GM21447 (cell line): Measurements from ENCODE around the gene ALMS1.
"Not testable (repeated sequence)": the region's sequence is repeated elsewhere in the genome, so short reads cannot be mapped to it uniquely, and the experiment has no call there.

ENCODE experiments used
- ATAC-seq: cut with Tn5 transposase; IDR thresholded peaks from one replicate; pipeline ENCODE4 v1.9.1; 2021; ENCODE audit not compliant: unreplicated experiment

Gene ALMS1

GRCh38 chr2:73385504-73386341 lies at the start of gene ALMS1:
Gene ALMS1, plus strand, starts transcription at chr2:73385836. Its CDS starts 33 bp downstream, at chr2:73385869.
- ATAC-seq: peak; percentile 84

- peak; percentile 64 for ATAC-seq
These were observed 47.8 kb upstream of the ALMS1 start for GRCh38 chr2:73337828-73338227.

DNA sequence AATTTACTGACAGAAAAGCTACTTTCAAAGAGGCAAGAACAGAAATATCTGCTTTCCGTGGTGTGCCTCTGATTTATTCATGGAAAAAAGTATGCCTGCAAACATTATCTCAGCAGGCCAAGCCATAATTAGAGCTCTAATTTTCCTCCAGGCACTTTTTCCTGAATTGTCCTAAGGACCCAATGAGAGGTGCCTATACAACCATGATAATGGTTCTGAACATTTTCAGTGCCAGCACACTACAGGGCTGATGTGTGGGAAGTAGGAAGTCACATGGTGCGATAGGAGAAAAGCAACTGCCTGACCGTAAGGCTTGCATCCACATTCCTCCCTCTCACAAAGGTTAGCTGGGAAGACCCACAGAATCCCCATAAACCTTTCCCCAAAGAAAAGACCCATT lies 46.4 kb upstream of the ALMS1 start:
- ATAC-seq: no peak

GRCh38 chr2:73341039-73341438 lies 44.6 kb upstream of the ALMS1 start:
- ATAC-seq: no peak

- ATAC-seq: no peak
These were observed 41.6 kb upstream of the ALMS1 start for GRCh38 chr2:73343992-73344391.

DNA sequence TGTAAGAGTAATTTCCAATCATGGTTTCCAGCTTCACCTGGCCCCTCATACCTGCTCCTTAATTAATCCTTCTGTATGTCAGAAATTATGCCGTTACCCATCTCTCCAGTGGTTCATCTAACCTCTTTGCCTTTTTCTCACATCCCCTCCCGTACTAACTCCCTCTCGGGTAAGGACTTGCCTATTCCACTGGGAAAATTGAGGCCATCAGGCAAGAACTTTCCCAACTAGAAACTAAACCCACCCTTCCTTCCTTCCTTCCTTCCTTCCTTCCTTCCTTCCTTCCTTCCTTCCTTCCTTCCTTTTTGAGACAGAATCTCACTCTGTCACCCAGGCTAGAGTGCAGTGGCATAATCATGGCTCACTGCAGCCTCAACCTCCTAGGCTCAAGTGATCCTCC lies 40.9 kb upstream of the ALMS1 start:
- not testable (repeated sequence) for ATAC-seq

GRCh38 chr2:73350035-73350691 lies 35.5 kb upstream of the ALMS1 start:
- no peak for ATAC-seq

DNA sequence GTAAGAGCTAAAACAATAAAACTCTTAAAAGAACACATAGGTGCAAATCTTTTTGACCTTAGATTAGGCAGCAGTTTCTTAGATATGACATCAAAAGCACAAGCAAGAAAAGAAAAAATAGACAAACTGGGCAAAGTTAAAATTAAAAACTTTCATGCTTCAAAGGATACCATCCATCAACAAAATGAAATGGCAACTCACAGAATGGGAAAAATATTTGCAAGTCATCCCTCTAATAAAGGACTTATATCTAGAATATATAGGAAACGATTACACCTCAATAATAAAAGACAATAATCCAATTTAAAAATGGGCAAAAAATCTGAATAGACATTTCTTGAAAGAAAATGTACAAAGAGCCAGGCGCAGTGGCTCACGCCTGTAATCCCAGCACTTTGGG lies 29.5 kb upstream of the ALMS1 start:
- ATAC-seq: no peak

DNA sequence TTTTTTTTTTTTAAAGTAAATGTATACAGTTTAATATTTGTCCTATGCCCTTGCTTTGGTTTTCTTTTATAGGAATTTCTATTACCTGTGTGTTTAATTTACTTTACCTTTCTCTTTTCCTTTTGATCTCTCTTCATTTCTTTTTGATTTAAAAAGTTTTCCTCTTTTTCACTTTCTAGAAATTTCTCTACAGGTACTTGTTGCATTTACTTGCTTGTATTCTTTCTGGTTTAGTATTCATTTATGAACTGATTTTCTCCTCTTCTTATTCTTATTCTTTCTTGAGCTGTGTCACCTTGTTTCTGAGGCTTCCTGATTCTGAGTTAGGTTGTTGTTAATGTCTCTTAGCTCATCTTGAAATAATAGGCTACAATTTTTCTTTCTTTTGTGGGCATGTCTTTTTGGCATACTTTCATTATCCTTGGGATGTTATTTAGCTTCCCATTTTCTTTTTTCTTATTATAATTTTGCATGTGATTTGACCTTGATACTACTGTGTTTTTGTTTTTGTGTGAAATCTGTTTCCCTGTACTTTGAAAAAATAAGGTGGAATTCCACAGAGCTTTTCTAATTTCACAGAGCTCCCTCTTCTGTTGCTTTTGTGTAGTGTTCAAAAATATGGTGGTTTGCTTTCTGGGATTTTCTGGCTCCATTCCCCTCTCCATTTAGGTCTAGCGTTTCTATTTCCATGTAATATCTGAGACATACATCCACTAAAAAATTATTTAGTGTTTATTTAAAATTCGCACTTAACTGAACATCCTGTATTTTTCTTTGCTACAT lies 25.5 kb upstream of the ALMS1 start:
- ATAC-seq: no peak

DNA sequence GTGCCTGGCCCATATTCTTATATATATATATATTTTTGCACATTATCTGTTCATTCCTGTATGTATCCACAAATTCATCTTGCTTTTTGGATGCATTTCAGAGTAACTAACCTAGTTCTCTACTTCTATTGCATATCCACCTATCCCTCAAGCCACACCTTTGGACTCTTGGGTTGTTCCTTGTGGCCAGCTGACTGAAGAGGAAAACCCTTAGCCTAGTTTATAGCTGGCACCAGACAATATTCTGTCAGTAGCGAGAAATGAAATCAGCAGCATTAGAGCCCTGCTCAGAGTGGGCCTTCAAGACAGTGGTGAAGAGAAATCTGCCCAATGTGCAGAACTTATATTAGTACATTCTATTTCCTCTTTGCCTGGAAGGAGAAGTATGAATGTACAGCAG lies 19.6 kb upstream of the ALMS1 start:
- ATAC-seq: no peak

- ATAC-seq: no peak
These were observed 16.9 kb upstream of the ALMS1 start for GRCh38 chr2:73368781-73369180.

DNA sequence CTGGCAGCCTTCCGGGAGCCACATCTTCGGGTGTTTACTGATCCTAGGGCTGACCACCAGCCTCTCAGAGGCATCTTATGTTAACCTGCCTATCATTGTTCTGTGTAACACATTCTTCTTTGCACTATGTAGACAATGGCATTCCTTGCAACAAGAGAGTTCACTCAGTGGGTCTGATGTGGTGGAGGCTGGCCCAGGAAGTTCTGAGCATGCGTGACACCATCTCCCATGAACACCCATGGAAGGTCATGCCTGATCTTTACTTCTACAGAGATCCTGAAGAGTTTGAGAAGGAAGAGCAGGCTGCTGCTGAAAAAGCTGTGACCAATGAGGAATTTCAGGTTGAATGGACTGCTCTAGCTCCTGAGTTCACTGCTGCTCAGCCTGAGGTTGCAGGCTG lies 15.3 kb upstream of the ALMS1 start:
- no peak for ATAC-seq

DNA sequence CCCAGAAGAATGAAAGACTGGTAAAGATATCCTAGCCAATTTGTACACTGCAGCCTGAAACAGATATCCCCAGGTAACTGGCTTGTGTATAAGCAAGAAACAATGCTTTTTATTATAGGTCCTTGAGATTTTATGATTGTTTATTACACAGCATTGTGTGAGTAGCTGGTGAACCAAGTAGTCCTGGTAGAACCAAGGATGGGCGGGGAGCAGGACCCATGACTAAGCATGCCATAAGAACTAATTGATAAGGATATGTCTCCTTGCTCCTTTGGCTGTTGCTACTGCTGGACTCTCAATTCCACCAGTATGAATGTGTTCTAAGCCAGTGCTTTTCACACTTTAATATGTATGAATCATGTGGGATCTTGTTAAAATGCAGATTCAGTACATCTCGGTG lies 12.3 kb upstream of the ALMS1 start:
- ATAC-seq: no peak

DNA sequence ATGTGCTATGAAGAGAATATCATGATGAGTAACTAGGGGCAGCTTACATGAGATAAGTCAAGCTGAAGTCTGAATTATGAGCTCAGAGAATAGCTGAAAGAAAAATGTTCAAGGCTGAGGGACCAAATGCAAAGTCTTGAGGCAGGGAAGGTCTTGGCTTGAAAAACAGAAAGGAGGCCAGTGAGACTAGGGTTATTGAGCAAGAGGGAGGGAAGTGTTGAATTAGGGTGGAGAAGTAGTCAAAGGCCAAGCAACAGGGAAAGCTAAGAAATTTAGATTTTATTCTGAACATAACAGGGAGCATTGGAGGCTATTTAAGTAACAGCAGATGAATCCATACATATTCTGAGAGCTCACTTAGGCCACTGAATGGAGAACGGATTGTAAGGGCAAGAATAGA lies 11.4 kb upstream of the ALMS1 start:
- no peak for ATAC-seq

GRCh38 chr2:73376681-73377080 lies 9.0 kb upstream of the ALMS1 start:
- no peak for ATAC-seq

DNA sequence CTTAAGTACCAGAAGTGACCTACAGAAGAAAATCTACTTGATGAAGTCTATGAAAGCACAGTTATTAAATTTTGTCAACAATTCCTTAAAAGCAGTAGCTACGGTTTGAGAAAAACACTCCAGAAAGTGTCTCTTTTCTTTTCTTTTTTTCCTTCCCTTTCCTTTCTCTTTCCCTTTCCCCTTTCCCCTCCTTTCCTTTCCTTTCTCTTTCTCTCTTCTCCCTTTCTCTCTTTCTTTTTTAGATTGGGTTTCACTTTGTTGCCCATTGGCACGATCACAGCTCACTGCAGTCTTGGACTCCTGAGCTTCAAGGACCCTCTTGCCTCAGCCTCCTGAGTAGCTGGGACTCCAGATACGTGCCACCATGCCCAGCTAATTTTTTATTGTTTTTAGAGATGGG lies 2.6 kb upstream of the ALMS1 start:
- ATAC-seq: no peak

- ATAC-seq: no peak
These were observed 523 bp upstream of the ALMS1 start for GRCh38 chr2:73385123-73385503.

DNA sequence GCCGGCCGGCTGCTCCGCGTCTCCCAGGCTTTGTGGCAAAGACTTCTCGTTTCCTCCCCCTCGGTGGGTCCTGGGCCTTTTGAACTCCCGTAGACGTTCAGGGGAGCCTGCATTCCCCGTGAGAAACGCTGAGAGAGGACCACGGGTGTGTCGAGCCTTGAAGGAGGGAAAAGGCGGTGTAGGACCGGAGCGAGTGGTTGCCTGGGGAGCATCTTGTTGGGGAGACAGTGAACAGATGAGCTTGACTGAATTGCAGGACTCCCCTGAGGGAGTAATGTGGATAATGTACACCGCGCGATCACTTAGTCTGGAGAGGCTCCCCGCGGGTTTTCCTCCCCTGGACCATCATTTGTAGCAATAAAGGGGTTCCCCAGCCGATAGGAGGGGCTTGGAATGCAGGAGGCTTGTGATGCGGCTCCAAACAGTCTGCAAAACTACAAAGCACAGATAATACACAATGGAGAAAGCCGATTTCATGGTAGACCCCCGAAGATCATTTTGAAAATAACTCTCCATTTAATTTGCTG lies 769 bp downstream of the ALMS1 start:
- peak; percentile 7 for ATAC-seq

GRCh38 chr2:73386894-73387636 lies 1.4 kb downstream of the ALMS1 start:
- no peak for ATAC-seq

- no peak for ATAC-seq
These were observed 16.9 kb downstream of the ALMS1 start for GRCh38 chr2:73402386-73403103.
